ENCODE data around the gene POC1A. TPM values are rescaled to one million over a fixed set of nuclear protein-coding genes. Genes with fewer than 3 reads are reported as not detected.

POC1A gene
- total and polyA plus RNA-seq, 2 donors (not counting 3 experiments of a cell fraction or from before 2014, with no cell fraction given): 14.8 to 19.4 TPM

- POLR2A ChIA-PET: no interaction called here
- TF ChIP-seq FOS (IDR thresholded peaks at IDR 0.05; ENCODE audit: borderline replicate concordance, insufficient read depth, low read length): no peak
- no peak for TF ChIP-seq GATA2 (IDR thresholded peaks at IDR 0.05; ENCODE audit: insufficient read depth, insufficient read length, low read depth, low read length)
- TF ChIP-seq POLR2AphosphoS5 (IDR thresholded peaks at IDR 0.05; ENCODE audit: insufficient read depth, low read depth, low read length): no peak
- TF ChIP-seq POLR2A (IDR thresholded peaks at IDR 0.05; ENCODE audit: low read depth, low read length): no peak
- TF ChIP-seq CTCF (IDR thresholded peaks at IDR 0.05; ENCODE audit: extremely low read depth in 1 of 2, insufficient read depth in 1 of 2, low read depth in 1 of 2, low read length in 2 of 2): no peak
- TF ChIP-seq EZH2 (IDR thresholded peaks at IDR 0.05; ENCODE audit: borderline replicate concordance, low read depth, low read length, severe bottlenecking): no peak
- no peak for TF ChIP-seq MAX (IDR thresholded peaks at IDR 0.05; ENCODE audit: insufficient read depth, insufficient read length)
- TF ChIP-seq MYC (IDR thresholded peaks at IDR 0.05; ENCODE audit: low read depth, low read length): no peak
- TF ChIP-seq JUN (IDR thresholded peaks at IDR 0.05; ENCODE audit: borderline replicate concordance, insufficient read depth, insufficient read length, low read depth): no peak
- Histone ChIP-seq H3K9ac (replicated peaks; ENCODE audit: extremely low read depth, insufficient read depth, low read length) (no peak overlapping the region), H3K4me3 (replicated peaks in 1 of 3; ENCODE audit: insufficient read depth in 1 of 3, low read depth in 1 of 3, low read length in 3 of 3) (no peak overlapping the region), H3K4me1 (ENCODE audit: control insufficient read depth, extremely low read depth, insufficient read depth, low read length) (no peaks in the 10 kb centered on the region), H3K27ac (ENCODE audit: insufficient read depth, low read depth, low read length) (no peak overlapping the region), H3K27me3 (ENCODE audit: control insufficient read depth in 2 of 2, insufficient read depth in 2 of 2, low read length in 2 of 2) (no peaks in the 10 kb centered on the region), H4K20me1 (replicated peaks; ENCODE audit: control insufficient read depth, extremely low read depth, insufficient read depth, low read length) (no peaks in the 10 kb centered on the region), H3K4me2 (ENCODE audit: insufficient read depth, low read length) (no peak overlapping the region), H2AFZ (ENCODE audit: low read depth, low read length) (no peak overlapping the region), H3K79me2 (ENCODE audit: control insufficient read depth, insufficient read depth, low read length) (no peaks in the 10 kb centered on the region), H3K9me1 (replicated peaks; ENCODE audit: control insufficient read depth, extremely low read depth, insufficient read depth, low read length) (no peaks in the 10 kb centered on the region), H3K9me3 (replicated peaks; ENCODE audit: control insufficient read depth, insufficient read depth, low read length) (no peaks in the 10 kb centered on the region), H3K36me3 (ENCODE audit: control insufficient read depth in 2 of 2, extremely low read depth in 1 of 2, insufficient read depth in 2 of 2, low read length in 2 of 2) (no peaks in the 10 kb centered on the region)
- CTCF ChIA-PET: no interaction called here
- no peak for FAIRE-seq
- intact Hi-C loops (cut with micrococcal nuclease): no loop called here
- no TSS peak for BruUV-seq (replicated peaks)
- no peak for DNase-seq (ENCODE audit: low read depth, low spot score)
- dilution Hi-C loops (cut with MboI; ENCODE audit: extremely low pct_ligation_motif_present, low sequenced_read_pairs): no loop called here
These were observed 18.9 kb upstream of the POC1A start for GRCh38 chr3:52173101-52173500.

Data from endothelial cell of umbilical vein (primary cell).